Measurements from ENCODE around the gene AP1M2.
"Not testable (repeated sequence)": the region's sequence is repeated elsewhere in the genome, so short reads cannot be mapped to it uniquely, and the experiment has no call there.

Gene AP1M2

DNA sequence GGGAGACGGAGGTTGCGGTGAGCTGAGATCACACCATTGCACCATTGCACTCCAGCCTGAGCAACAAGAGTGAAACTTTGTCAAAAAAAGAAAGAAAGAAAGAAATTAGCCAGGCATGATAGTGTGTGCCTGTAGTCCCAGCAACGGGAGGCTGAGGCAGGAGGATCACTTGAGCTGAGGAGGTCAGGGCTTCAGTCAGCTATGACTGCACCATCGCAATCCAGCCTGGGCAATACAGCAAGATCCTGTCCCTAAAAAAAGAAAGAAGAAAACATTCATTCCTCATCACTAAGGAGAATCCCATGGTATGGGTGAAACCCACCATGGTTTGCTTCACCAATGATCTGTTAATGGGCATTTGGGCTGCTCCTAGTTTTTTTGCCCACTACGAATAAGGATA is 13.0 kb upstream of the AP1M2 start:
- DNase-seq: no peak

DNA sequence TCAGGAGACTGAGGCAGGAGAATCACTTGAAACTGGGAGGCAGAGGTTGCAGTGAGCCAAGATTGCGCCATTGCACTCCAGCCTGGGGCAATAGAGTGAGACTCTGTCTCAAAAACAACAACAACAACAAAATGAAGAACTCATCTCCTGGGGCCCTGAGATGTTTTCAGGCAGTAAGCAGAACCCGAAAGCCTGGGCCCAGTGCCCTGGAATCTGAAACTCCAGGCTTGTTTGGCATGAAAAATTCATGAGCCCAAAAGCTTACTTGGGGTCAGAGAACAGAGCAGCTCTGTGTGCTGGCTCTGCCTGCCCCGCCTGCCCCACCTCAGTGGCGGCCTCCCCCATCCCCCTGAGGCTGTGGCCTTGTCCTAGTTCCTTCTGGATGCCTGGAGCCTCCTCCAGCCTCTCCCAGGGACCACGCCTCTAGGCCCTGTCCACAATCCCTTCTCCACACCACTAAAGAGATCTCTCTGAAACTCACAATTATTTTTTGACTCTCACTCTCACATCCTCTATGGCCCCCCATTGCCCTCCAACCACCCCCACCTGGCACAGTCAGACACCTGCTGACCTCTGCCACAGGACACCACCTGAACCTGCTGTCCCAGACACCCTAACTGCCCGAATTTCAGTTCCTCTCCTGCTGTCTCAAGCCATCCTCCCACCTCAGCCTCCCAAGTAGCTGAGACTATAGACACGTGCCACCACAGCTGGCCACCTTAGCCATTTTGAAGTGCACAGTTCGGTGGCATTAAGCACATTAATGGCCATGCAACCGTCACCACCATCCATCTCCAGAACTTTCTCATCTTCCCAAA is 6.9 kb upstream of the AP1M2 start:
- DNase-seq: no peak

DNA sequence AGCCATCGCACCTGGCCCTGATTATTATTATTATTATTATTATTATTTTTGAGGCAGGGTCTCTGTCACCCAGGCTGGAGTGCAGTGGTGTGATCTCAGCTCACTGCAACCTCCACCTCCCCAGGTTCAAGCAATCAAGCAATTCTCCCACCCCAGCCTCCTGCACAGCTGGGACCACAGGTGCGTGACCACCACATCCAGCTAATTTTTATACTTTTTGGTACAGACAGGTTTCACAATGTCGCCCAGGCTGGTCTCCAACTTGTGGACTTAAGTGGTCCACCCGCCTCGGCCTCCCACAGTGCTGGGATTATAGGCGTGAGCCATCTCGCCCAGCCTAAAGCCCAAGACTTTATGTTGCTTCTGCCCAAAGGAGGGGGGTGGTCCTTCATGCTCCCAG is 6.0 kb upstream of the AP1M2 start:
- no peak for DNase-seq

DNA sequence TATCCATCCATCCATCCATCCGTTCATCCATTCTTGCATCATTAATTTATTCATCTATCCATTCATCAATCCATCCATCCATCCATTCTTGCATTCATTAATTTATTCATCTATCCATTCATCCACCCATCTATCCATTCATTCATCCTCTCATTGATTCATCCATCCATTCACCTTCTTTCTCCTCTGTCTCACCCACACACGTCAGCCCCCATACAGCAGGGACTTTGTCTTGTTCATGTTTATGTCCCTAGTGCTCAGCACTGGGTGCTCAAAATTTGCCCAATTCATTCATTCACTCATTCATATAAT is 683 bp upstream of the AP1M2 start:
- DNase-seq: no peak

DNA sequence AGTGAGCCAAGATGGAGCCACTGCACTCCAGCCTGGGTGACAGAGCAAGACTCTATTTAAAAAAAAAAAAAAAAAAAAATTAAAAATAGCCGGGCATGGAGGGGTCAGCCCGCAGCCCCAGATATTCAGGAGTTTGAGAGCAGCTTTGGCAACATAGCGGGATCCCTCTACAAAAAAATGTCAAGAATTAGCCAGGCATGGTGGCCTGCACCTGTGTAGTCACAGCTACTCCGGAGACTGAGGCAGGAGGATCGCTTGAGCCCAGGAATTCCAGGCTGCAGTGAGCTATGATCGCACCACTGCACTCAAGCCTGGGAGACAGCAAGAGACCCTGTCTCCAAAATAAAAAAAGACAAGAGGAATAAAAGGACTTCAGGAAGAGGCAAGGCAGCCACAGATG is 716 bp downstream of the AP1M2 start:
- DNase-seq: no peak

DNA sequence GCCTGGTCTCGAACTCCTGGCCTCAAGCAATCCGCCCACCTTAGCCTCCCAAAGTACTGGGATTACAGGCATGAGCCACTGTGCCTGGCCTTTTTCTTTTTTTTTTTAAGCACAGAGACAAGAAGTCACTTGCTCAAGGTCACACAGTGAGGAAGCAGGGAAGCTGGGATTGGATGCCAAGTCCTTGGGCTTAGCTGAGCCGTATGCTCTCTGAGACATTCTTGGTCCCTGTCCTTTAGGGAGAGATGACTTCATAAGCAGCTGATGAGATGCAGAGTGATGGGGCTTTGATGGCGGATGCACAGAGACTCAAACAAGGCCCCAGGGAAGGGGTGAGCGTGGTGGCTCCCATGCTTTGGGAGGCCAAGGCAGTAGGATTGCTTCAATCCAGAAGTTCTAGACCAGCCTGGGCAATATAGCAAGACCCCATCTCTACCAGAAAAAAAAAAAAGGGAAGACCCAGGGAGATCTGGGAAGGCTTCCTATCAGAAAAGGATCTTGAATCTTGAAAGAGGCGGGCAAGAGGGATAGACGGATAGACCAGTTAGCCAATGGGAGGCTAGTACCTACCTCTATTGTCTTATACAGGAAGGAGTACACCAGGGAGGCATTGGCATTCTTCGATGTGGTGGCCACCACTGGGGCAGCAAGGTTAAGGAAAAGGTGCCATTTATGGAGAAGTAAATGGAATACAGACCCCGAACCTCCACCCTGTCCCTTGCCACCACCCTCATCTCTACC is 3.9 kb downstream of the AP1M2 start:
- no peak for DNase-seq

DNA sequence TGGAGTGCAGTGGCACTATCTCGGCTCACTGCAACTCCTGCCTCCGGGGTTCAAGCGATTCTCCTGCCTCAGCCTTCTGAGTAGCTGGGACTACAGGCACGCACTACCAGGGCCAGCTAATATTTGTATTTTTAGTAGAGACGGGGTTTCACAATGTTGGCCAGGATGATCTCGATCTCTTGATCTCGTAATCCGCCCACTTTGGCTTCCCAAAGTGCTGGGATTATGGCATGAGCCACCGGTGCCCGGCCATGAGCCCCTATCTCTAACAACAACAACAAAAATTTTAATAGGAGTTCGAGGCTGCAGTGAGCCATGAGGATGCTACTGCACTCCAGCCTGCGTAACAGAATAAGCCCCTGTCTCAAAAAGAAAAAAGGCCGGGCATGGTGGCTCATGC is 5.0 kb downstream of the AP1M2 start:
- no peak for DNase-seq

DNA sequence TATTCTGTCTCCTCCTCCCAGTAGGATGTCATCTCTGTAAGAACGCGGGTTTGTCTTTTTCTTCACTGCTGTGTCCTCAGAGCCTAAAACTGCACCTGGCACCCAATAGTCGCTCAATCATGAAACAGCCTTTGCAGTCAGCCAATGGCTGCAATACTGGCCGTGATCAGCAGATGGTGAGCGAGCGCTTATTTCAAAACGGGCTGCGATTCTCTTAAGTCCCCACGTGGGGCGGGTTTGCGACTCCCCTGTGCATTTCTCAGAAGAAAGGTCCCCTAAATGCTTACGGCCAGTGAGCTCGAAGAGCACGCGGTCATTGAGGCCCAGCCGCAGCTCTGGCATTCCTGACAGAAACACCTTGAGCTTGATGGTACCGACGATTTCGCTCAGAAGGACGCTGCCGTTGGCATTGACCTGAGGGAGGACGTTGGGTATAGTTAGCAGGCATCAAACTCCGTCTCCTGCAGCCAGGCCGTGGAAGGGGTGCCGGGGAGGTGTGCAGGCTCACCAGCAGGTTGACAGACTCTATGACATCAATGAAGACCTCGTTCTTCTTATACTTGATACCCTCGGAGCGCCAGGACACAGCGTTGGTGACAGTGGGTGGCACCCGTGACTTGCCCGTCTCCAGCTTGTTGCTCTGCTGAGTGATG is 6.0 kb downstream of the AP1M2 start:
- DNase-seq: peak; percentile 91

DNA sequence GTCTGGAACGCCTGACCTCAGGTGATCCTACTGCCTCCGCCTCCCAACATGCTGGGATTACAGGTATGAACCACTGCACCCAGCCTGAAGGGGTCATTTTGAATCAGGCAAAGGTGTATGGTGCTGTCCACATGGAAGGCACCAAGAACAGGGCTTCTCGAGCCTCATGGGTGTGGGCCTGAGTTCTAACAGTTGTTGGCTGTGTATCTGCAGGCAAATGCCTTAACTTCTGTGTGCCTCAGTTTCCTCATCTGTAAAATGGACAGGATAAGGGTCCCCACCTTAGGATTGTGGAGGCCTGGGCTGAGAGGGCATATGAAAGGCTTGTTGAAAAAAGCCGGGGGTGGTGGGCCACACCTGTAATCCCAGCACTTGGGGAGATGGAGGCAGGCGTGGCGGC is 9.2 kb downstream of the AP1M2 start:
- DNase-seq: no peak

DNA sequence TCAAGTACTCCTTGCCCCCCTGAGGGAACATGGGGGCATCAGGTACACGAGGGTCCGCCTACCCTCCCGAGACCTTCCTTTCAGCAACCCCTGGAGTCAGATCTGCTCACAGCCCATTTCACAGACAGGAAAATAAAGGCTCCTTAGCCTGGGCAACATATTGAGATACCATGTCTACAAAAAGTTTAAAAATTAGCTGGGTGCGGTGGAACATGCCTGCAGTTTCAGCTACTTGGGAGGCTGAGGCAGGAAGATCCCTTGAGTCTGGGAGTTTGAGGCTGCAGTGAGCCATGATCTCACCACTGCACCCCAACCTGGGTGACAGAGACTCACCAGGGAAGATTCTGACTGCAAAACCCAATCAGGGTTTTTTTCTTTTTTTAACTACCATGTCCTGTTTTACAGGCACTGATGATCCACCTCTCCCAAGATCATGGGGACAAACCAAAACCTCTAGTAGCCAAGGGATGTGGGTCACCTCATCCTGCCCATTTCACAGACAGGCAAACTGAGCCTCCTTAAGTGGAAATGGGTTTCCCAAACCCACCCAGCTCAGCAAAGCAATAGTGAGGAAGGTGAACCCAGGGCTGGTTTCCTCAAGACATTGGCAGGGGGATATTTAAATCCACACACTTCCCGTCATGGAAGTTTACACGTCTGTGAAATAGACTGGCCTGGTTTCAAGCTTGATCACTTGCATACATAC is 11.9 kb downstream of the AP1M2 start:
- no peak for DNase-seq

DNA sequence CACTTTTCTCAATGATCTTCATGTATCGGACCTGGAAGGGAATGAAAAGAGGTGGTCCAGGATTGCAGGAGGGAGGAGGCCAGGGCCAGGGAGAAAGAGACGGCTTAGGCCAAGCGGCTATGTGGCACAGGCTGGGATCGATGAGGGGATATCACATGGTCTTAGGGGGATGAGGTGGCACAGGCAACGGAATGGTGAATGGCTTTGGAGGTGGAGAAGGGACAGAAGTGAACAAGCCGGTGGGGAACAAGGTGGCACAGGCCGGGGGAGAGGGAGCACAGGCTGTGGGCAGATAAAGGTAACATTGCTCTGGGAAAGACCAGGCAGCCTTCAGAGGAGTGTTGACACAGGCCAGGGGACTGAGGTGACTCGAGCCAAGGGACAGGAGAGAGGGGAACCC is 12.7 kb downstream of the AP1M2 start:
- no peak for DNase-seq

DNA sequence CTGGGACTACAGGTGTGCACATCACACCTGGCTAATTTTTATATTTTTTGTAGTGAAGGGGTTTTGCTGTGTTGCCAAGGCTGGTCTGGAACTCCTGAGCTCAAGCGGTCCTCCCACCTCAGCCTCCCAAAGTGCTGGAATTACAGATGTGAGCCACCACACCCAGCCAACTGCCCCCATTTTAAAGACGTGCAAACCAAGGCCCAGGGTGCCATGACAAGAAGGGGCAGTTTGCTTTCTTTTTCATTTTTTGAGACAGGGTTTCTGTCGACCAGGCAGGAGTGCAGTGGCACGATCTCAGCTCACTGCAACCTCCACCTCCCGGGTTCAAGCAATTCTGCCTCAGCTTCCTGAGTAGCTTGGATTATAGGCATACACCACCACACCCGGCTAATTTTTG is 13.3 kb downstream of the AP1M2 start:
- not testable (repeated sequence) for DNase-seq

DNA sequence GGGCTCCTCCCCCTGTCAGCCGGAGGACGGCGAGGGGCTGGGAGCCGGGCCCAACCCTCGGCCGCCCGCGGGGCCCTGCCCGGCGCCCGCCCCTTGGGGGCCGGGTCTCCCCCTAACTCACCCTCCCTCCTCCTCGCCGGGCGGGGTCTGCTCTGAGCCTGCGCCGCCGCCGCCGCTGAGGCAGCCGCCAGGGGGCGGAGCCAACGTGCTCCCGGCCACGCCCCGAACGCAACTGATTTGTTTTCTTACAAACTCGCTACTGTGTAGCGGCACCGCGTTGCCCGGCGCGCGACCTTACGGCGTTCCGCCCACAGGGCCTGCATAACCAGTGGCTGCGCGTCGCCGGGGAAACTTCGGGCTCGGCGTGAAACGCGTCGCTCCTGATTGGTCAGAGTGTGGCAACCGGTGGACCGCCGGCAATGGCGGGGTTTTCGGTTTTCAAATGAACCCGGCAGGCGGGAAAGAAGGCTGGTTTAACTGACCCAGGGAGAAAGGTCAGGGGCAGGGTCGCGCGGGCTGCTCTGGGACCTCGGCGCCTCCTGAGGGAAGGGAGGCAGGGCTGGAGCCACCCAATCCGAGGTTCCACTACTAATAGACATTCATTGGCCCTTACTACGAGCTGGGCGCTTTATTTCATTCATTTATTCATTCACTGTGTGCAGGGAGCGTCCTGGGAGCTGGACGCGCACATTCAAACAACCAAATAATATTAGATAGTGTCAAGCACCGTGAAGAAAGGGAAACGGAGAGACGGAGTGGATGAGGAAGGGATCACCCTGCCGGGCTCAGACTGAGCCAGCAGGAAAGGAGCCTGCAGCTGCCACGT is 18.1 kb downstream of the AP1M2 start, which contains the start of gene CDKN2D:
Gene CDKN2D, minus strand, starts transcription at position 154 of the 826 bp plus-strand sequence. CDS start 326 bp downstream, outside the sequence.
- peak; percentile 100 for DNase-seq

DNA sequence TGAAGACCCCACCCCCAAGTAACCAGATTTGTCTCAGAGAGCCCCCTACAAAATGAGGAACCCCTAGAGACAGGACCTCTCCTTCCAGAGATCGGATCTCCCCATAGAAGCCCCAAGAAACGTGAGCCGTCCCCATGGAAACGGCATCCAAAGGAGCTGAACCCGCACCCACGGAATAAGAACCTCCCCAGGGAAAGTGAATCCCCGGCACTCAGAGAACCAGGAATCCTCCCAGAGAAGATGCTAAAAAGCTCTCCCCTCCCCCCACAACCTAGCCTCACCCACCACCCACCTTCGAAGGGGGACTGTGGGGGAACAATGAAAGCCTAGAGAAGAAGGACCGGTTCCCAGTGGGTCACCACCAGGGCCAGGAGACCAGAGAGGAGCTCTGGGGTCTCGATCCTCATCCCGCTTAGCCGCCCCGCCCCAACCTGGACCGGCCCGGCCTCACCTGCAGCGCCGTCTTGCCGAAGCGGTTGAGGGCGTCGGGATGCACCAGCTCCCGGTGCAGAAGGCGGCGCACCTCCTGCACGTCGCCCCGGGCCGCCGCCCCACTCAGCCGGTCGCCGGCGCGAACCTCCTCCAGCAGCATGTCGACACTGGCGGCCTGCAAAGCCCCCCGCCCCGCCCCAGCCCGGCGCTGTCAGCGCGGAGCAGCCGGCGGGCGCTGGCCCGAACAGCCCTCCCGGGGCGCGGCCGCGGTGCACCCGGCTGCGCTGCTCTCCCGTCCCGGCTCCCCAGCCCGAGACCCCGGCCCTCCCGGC is 18.9 kb downstream of the AP1M2 start:
- DNase-seq: peak; percentile 55

DNA sequence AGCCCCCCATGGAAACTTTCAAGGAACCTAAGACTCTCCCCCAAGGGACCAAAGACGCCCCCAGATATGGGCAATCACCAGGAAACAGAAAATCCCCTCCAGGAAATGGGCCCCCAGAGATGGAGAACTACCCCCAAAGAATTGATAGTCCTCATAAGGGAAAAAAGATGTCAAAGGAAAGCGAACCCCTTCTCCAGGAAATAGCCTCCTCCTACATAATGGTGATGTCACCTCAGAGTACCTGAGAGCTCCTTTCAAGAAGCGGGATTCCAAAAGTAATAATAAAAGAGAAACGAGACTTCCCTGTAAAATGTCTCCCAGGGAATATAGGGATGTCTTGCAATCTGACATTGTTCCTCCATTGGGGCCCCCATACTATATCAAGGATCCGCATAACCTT is 19.5 kb downstream of the AP1M2 start:
- DNase-seq: no peak

DNA sequence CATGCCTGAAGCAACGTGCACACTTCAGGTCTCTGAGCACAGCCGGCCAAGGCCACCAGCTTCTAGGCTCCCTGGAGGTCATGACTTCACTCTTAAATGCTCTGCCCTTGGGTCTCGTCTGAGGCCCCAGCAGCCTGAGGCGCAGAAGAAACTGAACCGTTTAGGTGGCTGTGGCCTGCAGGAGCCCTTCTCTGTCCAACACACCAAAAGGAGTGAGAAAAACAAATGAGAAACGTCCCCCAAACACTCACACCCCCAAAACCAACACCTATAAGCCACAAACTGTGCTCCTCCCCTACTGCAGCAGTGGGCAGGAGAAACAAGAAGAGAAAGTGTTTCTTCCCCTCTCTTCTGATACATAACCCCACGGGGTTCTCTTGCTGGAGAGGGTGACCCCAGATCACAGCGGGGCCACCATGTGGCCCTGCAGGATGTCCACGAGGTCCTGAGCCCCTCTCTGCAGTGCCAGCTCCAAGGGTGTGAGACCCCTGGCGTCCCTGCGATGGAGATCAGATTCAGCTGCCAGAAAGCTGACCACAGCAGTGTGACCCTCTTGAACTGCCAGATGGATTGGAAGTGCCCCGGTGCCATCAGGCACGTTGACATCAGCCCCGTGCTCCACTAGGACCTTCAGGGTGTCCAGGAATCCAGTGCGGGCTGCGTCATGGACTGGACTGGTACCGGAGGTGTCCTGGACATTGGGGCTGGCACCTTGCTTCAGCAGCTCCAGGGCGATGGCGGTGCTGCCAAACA is 20.3 kb downstream of the AP1M2 start:
- peak; percentile 72 for DNase-seq

DNA sequence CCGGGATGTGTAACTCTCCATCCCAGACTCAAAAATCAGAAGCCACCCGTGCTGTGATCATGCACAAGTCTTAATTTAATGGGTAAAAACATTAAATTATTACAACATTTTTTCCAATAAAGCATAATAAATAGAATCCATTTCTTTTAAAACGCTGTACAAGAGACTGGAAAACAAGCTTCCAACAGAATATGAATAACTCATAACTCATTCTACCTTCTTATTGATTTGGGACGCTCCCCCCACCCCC is 20.8 kb downstream of the AP1M2 start:
- no peak for DNase-seq

DNA sequence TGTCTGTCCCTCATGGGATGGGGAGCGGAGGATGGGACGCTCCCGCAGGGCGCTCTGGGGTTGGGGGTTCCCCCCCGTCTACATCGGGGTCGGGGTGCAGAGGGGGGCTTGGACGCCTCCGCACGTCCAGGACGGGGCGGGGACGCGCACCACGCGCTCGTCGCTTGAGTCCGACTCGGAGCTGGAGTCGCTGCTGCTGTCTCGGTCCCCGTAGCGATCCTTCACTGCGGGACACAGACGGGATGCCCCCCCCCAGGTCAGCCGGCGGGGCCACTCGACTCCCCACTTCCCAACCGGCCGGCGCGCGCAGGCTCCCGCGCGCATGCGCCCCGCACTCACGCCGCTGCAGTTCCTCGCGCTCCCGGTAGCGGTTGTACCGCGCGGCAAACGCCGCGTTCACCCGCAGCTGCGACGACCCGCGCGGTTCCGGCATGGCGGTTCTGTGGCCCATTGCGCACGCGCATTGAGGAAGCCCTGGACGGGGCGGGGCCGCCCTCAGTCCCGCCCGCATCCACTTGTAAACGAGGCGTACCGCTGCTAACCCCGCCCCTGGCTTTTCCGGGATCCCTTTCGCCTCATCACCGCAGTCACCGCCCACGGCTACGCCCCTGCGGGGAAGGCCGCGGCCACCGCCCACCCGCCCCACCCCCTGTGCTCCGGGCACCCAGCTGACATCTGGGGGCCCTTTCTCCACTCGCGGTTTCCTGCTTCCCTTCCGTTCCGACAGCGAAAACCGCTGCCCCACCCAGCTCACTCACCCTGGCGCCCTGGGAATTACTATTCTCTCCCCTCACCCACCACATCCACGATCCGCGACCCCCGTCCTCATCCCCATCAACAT is 21.3 kb downstream of the AP1M2 start, which contains the start of gene KRI1:
Gene KRI1, minus strand, starts transcription at position 444 of the 841 bp plus-strand sequence. Its CDS starts 11 bp downstream, at position 433.
- DNase-seq: peak; percentile 100

DNA sequence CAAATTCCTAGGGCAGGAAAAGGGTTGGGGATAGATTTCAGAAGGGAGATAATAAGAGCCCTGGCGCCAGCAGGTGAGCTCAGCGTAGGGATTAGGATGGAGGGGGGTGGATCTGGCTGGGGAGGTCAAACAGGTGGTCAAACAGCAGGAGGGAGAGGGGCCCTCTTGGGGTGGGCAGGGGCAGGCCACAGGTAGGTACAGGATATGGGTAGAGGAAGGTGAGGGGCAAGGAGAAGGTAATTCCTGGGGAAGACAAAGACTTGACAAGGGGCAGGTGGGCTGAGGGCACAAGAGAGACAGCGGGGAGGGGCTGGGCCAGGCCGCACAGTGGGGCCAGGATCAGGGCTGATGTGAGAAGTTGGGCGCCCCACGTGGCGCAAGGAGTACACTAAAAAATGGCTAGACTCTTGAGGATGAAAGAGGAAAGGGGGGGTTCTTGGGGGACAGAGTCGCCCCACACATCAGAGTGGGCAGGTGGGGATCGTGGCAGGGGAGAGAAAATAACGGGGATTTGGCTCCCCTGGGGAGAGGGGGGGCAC is 22.0 kb downstream of the AP1M2 start:
- DNase-seq: peak; percentile 72

DNA sequence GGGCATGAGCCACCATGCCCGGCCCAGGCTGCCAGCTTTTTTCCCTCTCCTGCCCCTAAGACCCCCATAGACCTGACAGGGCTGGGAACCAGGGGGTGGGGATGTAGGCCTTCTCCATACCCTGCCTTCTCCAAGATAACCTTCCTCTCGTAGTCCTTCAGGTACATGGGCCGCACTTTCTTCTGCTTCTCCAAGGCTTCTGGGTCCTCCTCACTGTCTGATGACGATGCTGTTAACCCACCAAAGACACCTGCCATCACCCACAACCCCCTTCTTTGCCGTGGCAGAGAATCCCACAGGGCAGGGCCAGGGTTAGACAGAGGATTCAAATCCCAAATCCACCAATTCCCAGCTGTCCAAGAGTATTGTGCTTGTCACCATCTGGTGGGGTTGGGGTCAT is 24.5 kb downstream of the AP1M2 start:
- no peak for DNase-seq

All from activated CD4-positive, alpha-beta T cell treated with anti-CD3 and anti-CD28 coated beads, Interleukin-2, Interleukin-6, amounts not matched to agents 100 ng/mL and 50 ng/mL, durations not matched to agents 16 hours and 8 hours (primary cell).